Astrocyte (in vitro differentiated cells and primary cell): Measurements from ENCODE around the gene KMT2A. TPM values are rescaled to one million over a fixed set of nuclear protein-coding genes. Genes with fewer than 3 reads are reported as not detected.

Experiments
- DNase-seq: peaks from one replicate; pipeline ENCODE4 v3.0.0-alpha.2; 2010; ENCODE audit warnings: low read depth
- FAIRE-seq: peaks from 2 replicates; lab custom pipeline; 2011; peaks lifted over from hg19 to GRCh38; lab: Jason Lieb, UNC
- H2AFZ ChIP-seq: 2 replicates; pipeline ENCODE4 v1.6.0; 2012; ENCODE audit warnings: low read depth, low read length, inconsistent platforms
- H3K27ac ChIP-seq: 2 replicates; pipeline ENCODE4 v1.5.1; 2011; ENCODE audit warnings: low read depth, low read length, inconsistent platforms
- H3K27me3 ChIP-seq: 2 replicates; pipeline ENCODE4 v1.6.0; 2011; ENCODE audit warnings: low read length, inconsistent platforms; ENCODE audit not compliant: insufficient read depth
- H3K36me3 ChIP-seq: 2 replicates; pipeline ENCODE4 v1.5.1; 2011; ENCODE audit warnings: low read length, inconsistent platforms; ENCODE audit not compliant: insufficient read depth
- H3K4me1 ChIP-seq: 2 replicates; pipeline ENCODE4 v1.5.1; 2011; ENCODE audit warnings: low read length, inconsistent platforms; ENCODE audit not compliant: insufficient read depth
- H3K4me2 ChIP-seq: 2 replicates; pipeline ENCODE4 v1.6.0; 2012; ENCODE audit warnings: low read length, inconsistent platforms
- H3K4me3 ChIP-seq: 2 replicates; pipeline ENCODE4 v1.5.1; 2011; ENCODE audit warnings: low read depth, mild to moderate bottlenecking, low read length, inconsistent platforms; ENCODE audit not compliant: insufficient read depth
- H3K79me2 ChIP-seq: 2 replicates; pipeline ENCODE4 v1.6.0; 2012; ENCODE audit warnings: mild to moderate bottlenecking, low read length, inconsistent platforms; ENCODE audit not compliant: insufficient read depth
- H3K9ac ChIP-seq: 2 replicates; pipeline ENCODE4 v1.6.0; 2012; ENCODE audit warnings: mild to moderate bottlenecking, low read length, inconsistent platforms
- H3K9me3 ChIP-seq: 2 replicates; pipeline ENCODE4 v1.5.1; 2012; ENCODE audit warnings: low read depth, mild to moderate bottlenecking, low read length, inconsistent platforms; ENCODE audit not compliant: insufficient read depth
- H4K20me1 ChIP-seq: 2 replicates; pipeline ENCODE4 v1.6.0; 2012; ENCODE audit warnings: low read length, inconsistent platforms; ENCODE audit not compliant: insufficient read depth
- H3K27ac Mint-ChIP-seq: one replicate; pipeline ENCODE4 v1.8.0; 2021; ENCODE audit warnings: mild to moderate bottlenecking, mixed read lengths; ENCODE audit not compliant: unreplicated experiment
- H3K27me3 Mint-ChIP-seq: one replicate; pipeline ENCODE4 v1.8.0; 2021; ENCODE audit warnings: low read depth, mixed read lengths; ENCODE audit not compliant: unreplicated experiment
- H3K36me3 Mint-ChIP-seq: one replicate; pipeline ENCODE4 v1.8.0; 2021; ENCODE audit warnings: low read depth, mixed read lengths; ENCODE audit not compliant: unreplicated experiment
- H3K4me1 Mint-ChIP-seq: one replicate; pipeline ENCODE4 v1.8.0; 2021; ENCODE audit warnings: low read depth, mixed read lengths; ENCODE audit not compliant: unreplicated experiment
- H3K4me3 Mint-ChIP-seq: one replicate; pipeline ENCODE4 v1.8.0; 2021; ENCODE audit warnings: mild to moderate bottlenecking, moderate library complexity, mixed read lengths; ENCODE audit not compliant: unreplicated experiment
- H3K9me3 Mint-ChIP-seq: one replicate; pipeline ENCODE4 v1.8.0; 2021; ENCODE audit warnings: mild to moderate bottlenecking, mixed read lengths; ENCODE audit not compliant: unreplicated experiment
- CTCF ChIP-seq: IDR thresholded peaks from 2 replicates; pipeline ENCODE4 v1.5.1; 2011; ENCODE audit warnings: low read depth, mild to moderate bottlenecking, inconsistent platforms, low read length, moderate library complexity; ENCODE audit not compliant: insufficient read depth
- EZH2 ChIP-seq: IDR thresholded peaks from 2 replicates; pipeline ENCODE4 v1.6.1; 2012; ENCODE audit warnings: mild to moderate bottlenecking, low read length, inconsistent platforms; ENCODE audit not compliant: insufficient read depth
- total RNA-seq: library from RNA; stranded (reverse); gene quantifications from 2 replicates; pipeline ENCODE4 v1.2.1, GENCODE V29; 2021

Gene KMT2A
- total RNA-seq, 1 donor from 2014 or later, result 60.0 TPM

- H3K27me3 ChIP-seq, result no peaks in the 10 kb centered on the region
- DNase-seq (no peak), FAIRE-seq (no peak)
- peaks cover 4% of the 10 kb centered on the region for H3K4me1 ChIP-seq
- no peak overlapping the region for H2AFZ ChIP-seq
- peaks cover 4% of the 10 kb centered on the region for H3K4me1 Mint-ChIP-seq
- no peak overlapping the region for H3K27ac ChIP-seq
- H3K79me2 ChIP-seq, result peaks cover 26% of the 10 kb centered on the region
- H3K27me3 Mint-ChIP-seq, result no peaks in the 10 kb centered on the region
- H3K4me2 ChIP-seq, result no peak overlapping the region
- no peak overlapping the region for H3K4me3 ChIP-seq
- no peaks in the 10 kb centered on the region for H3K9me3 ChIP-seq
- no peaks in the 10 kb centered on the region for H3K9me3 Mint-ChIP-seq
- no peak overlapping the region for H3K27ac Mint-ChIP-seq
- no peak overlapping the region for H3K4me3 Mint-ChIP-seq
- TF ChIP-seq EZH2 (no peak), CTCF (no peak)
- peaks cover 22% of the 10 kb centered on the region for H3K36me3 ChIP-seq
- no peak overlapping the region for H3K9ac ChIP-seq
- H4K20me1 ChIP-seq, result peaks cover 14% of the 10 kb centered on the region
- H3K36me3 Mint-ChIP-seq, result peaks cover 5% of the 10 kb centered on the region
Observed at GRCh38 chr11:118398791-118399559, 37.3 kb upstream of the KMT2A start.

GRCh38 chr11:118401151-118401879 is 35.0 kb upstream of the KMT2A start, which contains the start of gene ATP5MG:
ATP5MG (plus strand) TSS chr11:118401606; CDS start chr11:118401666, 60 bp downstream.
- Mint-ChIP-seq H3K36me3 (peaks cover 2% of the 10 kb centered on the region), H3K4me3 (peak within 1 kb of the TSS; percentile 88), H3K9me3 (no peaks in the 10 kb centered on the region), H3K27me3 (no peaks in the 10 kb centered on the region), H3K27ac (peak within 1 kb of the TSS; percentile 98), H3K4me1 (peaks cover 4% of the 10 kb centered on the region)
- Histone ChIP-seq H3K27ac (peak within 1 kb of the TSS; percentile 86), H2AFZ (peak within 1 kb of the TSS; percentile 89), H3K4me1 (peaks cover 4% of the 10 kb centered on the region), H3K4me3 (peak within 1 kb of the TSS; percentile 95), H4K20me1 (peaks cover 36% of the 10 kb centered on the region), H3K27me3 (no peaks in the 10 kb centered on the region), H3K4me2 (peak within 1 kb of the TSS; percentile 92), H3K9me3 (no peaks in the 10 kb centered on the region), H3K36me3 (peaks cover 10% of the 10 kb centered on the region), H3K79me2 (peaks cover 50% of the 10 kb centered on the region), H3K9ac (peak within 1 kb of the TSS; percentile 91)
- TF ChIP-seq EZH2, result no peak
- no peak for TF ChIP-seq CTCF
- DNase-seq (peak; percentile 76), FAIRE-seq (peak; percentile 65)
